K562 (cell line): ENCODE measurements around the gene C9orf50.

ENCODE experiments used
- CEBPB ChIP-seq: fragments of 450-650 bp; IDR thresholded peaks from 2 replicates; pipeline ENCODE4 v1.6.1; 2016; ENCODE audit warnings: missing genetic modification characterization, missing compliant biosample characterization
- CTCF ChIP-seq, 3 experiments: IDR thresholded peaks in 2 of 3; conservative IDR thresholded peaks in 1 of 3; 2 replicates each; pipeline ENCODE4 v1.5.1; 2011 to 2012; ENCODE audit warnings: low read length in 3 of 3, mild to moderate bottlenecking in 3 of 3, control low read depth in 2 of 3, improper control_type of control experiment in 1 of 3, inconsistent platforms in 1 of 3, low read depth in 1 of 3, mixed read lengths in 1 of 3, moderate library complexity in 1 of 3; ENCODE audit not compliant: insufficient read depth in 2 of 3
- DIDO1 ChIP-seq: fragments of 450-650 bp; IDR thresholded peaks from 2 replicates; pipeline ENCODE4 v1.6.1; 2016; ENCODE audit warnings: low read depth, missing biosample characterization, missing genetic modification characterization
- E2F8 ChIP-seq: fragments of 450-650 bp; IDR thresholded peaks from 2 replicates; pipeline ENCODE4 v1.7.1; 2018; ENCODE audit warnings: mild to moderate bottlenecking, low read depth; ENCODE audit not compliant: partially characterized antibody
- HSF4 ChIP-seq: fragments of 250-450 bp; sonication (Bioruptor Pico); IDR thresholded peaks from 2 replicates; pipeline ENCODE4 v2.1.2; 2022; ENCODE audit warnings: mild to moderate bottlenecking, moderate library complexity, borderline replicate concordance
- JUNB ChIP-seq: fragments of 450-650 bp; formaldehyde crosslinking; conservative IDR thresholded peaks from 2 replicates; pipeline ENCODE4 v1.4.0; 2020; ENCODE audit warnings: mild to moderate bottlenecking
- RB1 ChIP-seq: fragments of 450-650 bp; IDR thresholded peaks from 2 replicates; pipeline ENCODE4 v1.6.1; 2017; ENCODE audit warnings: low read depth, mild to moderate bottlenecking
- SMARCA4 ChIP-seq: fragments of 450-650 bp; IDR thresholded peaks from 2 replicates; pipeline ENCODE4 v1.6.1; 2016

GRCh38 chr9:129653823-129654553 is 33.1 kb upstream of the C9orf50 start:
- TF ChIP-seq RB1 (no peak), E2F8 (no peak), JUNB (CRISPR knock-in tag) (no peak), SMARCA4 (no peak), DIDO1 (tag) (no peak), CTCF (IDR thresholded peaks at IDR 0.05 in 2 of 3, conservative IDR thresholded peaks at IDR 0.05 in 1 of 3; ENCODE audit: insufficient read depth in 2 of 3, low read depth in 1 of 3, low read length in 3 of 3) (no peak), CEBPB (no peak), HSF4 (no peak)
